ENCODE data around the gene PKNOX2.

PKNOX2 gene

DNA sequence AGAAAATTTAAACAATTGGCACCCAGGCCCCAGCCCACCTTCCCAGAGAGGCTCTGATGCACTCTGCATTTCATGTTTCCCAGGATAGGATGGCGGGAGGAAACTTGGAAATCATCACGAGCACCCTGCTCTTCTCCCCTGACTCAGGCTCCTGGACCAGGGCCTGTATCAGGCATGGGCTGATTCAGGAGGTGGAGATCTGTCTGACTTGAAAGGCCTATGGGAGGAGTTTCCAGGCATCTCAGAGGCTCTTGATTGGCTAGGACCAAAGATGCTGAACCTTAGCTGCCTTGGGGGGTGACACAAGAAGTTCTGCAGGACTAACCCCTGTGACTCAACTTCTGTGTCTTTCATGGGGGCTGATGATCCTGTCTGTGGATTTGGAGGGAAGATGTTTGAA lies 106.2 kb downstream of the PKNOX2 start:
- TF ChIP-seq, protein P1, sequence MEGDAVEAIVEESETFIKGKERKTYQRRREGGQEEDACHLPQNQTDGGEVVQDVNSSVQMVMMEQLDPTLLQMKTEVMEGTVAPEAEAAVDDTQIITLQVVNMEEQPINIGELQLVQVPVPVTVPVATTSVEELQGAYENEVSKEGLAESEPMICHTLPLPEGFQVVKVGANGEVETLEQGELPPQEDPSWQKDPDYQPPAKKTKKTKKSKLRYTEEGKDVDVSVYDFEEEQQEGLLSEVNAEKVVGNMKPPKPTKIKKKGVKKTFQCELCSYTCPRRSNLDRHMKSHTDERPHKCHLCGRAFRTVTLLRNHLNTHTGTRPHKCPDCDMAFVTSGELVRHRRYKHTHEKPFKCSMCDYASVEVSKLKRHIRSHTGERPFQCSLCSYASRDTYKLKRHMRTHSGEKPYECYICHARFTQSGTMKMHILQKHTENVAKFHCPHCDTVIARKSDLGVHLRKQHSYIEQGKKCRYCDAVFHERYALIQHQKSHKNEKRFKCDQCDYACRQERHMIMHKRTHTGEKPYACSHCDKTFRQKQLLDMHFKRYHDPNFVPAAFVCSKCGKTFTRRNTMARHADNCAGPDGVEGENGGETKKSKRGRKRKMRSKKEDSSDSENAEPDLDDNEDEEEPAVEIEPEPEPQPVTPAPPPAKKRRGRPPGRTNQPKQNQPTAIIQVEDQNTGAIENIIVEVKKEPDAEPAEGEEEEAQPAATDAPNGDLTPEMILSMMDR (IDR thresholded peaks at IDR 0.05; ENCODE audit: extremely low read depth, missing control alignments): no peak
- no peak for DNase-seq (ENCODE audit: low spot score)

DNA sequence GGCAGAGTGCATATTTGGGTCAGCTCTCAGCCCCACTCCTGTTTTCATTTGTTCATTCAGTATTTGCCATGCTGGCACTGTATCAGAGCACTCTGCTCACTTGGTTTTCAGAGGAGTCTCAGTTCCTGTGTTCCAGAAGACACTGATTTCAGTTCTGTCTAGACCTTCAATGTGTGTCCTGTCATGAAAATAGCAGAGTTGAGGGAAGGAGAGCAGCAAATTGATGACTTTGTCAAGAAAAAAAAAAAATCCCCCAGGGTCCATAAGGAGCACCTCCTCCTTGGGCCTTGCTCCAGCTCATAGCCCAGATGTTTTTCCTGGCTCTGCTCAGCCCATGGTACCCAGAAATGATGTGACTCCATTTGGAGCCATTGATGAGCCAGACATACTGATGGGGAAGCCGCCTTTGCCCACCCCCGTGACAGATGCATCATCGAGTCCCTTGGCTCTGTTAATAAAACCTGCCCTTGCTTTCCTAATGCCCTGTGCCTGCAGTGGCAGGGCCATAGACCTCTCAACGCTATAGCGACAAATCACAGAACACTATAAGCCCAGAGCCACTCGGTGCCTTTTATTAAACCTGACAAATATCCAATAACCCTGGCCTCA lies 107.0 kb downstream of the PKNOX2 start:
- DNase-seq (ENCODE audit: low spot score): no peak
- TF ChIP-seq, protein P1 (IDR thresholded peaks at IDR 0.05; ENCODE audit: extremely low read depth, missing control alignments): no peak

DNA sequence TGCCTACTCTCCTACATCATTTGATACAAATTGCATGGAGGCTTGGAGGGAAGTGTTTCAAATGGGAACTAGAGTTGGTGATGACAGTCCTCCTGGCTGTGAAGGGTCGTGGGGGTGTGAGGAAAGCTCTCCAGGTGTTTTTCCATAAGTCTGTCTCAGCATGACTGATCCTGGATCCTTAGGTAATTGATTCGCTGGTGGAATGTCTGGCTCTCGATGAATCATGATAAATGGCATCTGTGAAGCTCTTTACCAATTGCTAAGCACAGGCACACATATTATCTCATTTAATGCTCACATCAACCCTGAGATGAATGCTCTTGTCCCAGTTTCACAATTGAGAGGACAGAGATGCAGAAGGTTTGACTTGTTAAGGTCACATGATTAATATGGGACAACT lies 107.5 kb downstream of the PKNOX2 start:
- no peak for DNase-seq (ENCODE audit: low spot score)

DNA sequence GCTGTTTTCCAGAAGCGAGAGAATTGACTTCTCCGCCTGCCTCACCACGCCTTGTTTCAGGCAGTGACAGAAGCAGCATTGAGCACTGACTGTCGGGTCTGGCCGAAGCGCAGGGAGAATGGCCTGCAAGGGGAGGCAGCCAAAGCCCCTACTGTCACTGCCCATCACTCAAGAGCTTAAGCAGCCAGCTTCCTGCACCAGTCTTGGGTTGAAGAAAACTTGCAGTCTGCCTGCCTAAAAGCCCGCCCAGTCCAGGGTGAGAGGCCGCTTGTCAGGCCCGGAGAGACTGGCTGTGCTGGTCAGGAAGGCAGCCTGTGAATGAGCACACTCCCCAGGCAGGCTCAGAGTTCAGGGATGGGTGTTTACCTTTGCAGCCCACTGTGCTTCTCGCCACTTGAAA lies 108.3 kb downstream of the PKNOX2 start:
- TF ChIP-seq, protein P1 (IDR thresholded peaks at IDR 0.05; ENCODE audit: extremely low read depth, missing control alignments): no peak

More for the DNA sequence above, 107.5 kb downstream of the PKNOX2 start:
- TF ChIP-seq, protein P1 (IDR thresholded peaks at IDR 0.05; ENCODE audit: extremely low read depth, missing control alignments): no peak

DNA sequence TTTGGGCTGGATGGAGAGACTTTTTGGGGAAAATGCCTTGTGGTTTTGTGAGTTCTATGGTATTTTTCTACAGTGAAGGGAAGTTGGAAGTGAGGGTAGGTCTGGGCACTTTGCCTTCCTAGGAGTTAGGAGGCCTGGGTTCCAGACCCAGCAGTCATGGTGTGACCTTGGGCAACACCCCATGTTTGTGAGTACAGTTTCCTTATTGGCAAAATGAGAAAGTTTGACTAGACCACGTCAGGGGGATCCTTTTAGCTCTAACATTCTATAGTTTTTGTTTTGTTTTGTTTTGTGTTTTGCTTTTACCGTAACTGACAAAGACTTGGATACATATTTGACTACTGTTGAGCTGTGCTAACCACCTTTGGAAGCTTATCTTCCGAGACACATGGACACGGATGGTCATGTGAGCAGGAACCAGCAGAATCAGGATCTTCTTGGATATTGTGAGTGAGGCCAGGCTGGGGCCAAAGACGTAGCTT lies 109.0 kb downstream of the PKNOX2 start:
- TF ChIP-seq, protein P1 (IDR thresholded peaks at IDR 0.05; ENCODE audit: extremely low read depth, missing control alignments): no peak
- DNase-seq (ENCODE audit: low spot score): no peak

More for the DNA sequence above, 108.3 kb downstream of the PKNOX2 start:
- DNase-seq (ENCODE audit: low spot score): no peak

DNA sequence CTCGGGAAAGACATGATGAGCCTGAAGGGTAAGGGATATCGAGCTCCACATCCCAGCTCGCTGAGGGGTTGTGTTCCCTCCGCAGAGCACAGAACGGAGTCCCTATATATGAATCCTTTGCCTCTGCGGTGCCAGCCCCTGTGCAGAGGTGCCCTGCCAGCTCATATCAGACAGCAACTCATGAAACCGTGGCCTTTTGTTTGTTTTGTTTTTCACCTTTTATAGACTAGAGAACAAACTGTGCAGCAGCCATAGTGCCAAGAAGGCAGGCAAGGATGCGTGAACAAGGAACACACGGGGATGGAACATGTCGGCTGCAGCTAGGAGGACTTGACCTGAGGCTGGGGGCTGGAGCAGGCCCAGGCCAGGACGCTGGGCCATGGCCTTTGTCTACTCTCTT lies 109.8 kb downstream of the PKNOX2 start:
- TF ChIP-seq, protein P1 (IDR thresholded peaks at IDR 0.05; ENCODE audit: extremely low read depth, missing control alignments): no peak
- DNase-seq (ENCODE audit: low spot score): no peak

DNA sequence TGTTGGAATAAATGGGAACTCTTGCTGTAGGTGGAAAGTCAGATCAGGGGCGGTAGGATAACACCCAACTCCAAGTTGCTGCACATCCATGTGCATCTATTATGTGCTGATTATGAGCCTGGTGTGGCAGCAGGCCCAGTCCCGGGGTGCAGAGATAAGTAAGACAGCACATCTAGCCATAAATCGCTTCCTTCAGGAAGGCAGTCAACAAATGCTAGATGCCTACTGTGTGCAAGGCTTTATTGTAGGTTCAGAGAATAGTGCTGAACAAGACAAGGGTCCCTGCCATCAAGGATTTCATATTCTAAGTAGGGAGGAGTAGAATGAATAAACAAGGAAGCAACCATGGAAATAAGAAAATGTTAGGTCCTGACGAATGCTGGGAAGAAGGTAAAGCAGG lies 110.2 kb downstream of the PKNOX2 start:
- TF ChIP-seq, protein P1 (IDR thresholded peaks at IDR 0.05; ENCODE audit: extremely low read depth, missing control alignments): no peak
- DNase-seq (ENCODE audit: low spot score): no peak

All from GM20000 (cell line).